Activated T-cell treated with anti-CD3 and anti-CD28 coated beads, Interleukin-2, amount 50 U/mL, for 1 hour (primary cell): ENCODE data around the gene FHIP1B.
"Not testable (repeated sequence)": the region's sequence is repeated elsewhere in the genome, so short reads cannot be mapped to it uniquely, and the experiment has no call there.

Source experiments
- DNase-seq: peaks from one replicate; pipeline ENCODE4 v3.0.0-alpha.2; 2020

Gene FHIP1B

GRCh38 chr11:6234387-6235107, at the start of gene FHIP1B:
TSS of gene FHIP1B (minus strand) at chr11:6234636. CDS start at chr11:6224516, 10,120 bp downstream.
- DNase-seq: peak; percentile 98

DNA sequence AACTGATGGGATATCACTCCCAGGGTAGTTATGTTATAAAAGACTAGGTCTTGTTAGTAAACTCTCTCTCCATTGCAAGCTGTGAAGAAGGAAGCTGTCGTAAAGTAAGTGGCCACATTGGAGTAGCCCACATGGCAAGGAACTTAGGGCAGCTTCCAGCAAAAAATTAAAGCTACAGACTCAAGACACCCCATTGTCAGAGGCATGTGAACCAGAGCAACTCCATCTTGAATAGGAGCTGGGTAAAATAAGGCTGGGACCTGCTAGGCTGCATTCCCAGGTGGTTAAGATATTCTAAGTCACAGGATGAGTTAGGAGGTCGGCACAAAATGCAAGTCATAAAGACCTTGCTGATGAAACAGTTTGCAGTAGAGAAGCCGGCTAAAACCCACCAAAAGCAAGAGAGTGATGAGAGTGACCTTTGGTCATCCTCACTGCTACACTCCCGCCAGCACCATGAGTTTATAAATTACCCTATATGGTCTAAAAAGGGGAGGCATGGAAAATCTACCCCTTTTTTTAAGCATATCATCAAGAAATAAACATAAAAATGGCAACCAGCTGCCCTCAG, 49.1 kb upstream of the FHIP1B start:
- DNase-seq: no peak

GRCh38 chr11:6280809-6281208, 46.4 kb upstream of the FHIP1B start:
- DNase-seq: not testable (repeated sequence)

DNA sequence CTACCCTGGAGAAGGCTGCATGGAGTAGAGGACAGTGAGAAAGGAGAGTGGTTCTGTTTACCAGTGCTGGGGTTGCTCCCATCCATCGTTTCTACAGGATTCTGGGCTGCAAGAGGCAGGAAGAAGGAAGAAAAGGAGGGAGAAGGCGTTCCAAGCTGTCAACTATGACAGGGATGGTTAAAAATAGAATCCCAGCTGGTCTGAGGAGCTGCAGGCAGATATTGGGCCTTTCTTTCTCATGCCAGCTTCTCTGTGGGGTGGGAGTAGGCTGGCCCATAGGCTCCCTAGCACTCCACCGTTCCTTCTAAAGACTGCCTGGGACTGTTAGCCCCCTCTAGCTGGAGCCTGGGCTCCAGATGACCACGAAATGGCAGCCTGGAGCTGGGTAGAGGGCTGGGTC, 38.8 kb upstream of the FHIP1B start:
- DNase-seq: no peak

- no peak for DNase-seq
Measured at GRCh38 chr11:6271598-6271997, 37.2 kb upstream of the FHIP1B start.

DNA sequence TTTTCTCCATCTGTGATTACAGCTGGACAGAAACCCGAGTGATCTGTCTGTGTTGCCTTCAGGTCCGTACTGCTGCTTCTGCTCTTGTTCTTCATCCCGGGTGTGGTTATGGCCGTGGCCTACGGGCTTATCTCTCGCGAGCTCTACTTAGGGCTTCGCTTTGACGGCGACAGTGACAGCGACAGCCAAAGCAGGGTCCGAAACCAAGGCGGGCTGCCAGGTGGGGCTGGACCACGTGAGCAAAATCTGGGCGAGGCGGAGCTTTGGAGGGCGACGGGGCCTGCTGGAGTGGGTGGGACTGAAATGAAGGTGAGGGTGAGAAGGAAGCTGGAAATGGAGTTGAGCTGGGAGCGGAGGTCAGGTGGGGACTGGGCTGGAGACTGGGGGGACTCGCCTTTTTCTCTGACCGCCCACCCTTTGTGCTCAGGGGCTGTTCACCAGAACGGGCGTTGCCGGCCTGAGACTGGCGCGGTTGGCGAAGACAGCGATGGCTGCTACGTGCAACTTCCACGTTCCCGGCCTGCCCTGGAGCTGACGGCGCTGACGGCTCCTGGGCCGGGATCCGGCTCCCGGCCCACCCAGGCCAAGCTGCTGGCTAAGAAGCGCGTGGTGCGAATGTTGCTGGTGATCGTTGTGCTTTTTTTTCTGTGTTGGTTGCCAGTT, 36.3 kb upstream of the FHIP1B start:
- DNase-seq: no peak

DNA sequence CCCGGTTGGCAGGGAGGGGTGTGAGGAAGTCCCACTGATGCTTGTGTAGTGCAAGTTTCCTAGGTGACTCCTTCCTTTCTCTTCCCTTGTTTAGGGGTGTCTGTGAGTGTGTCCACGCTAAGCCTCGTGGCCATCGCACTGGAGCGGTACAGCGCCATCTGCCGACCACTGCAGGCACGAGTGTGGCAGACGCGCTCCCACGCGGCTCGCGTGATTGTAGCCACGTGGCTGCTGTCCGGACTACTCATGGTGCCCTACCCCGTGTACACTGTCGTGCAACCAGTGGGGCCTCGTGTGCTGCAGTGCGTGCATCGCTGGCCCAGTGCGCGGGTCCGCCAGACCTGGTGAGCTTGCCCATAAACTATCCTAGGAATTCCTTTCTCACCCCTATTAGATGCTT, 35.6 kb upstream of the FHIP1B start:
- DNase-seq: no peak

DNA sequence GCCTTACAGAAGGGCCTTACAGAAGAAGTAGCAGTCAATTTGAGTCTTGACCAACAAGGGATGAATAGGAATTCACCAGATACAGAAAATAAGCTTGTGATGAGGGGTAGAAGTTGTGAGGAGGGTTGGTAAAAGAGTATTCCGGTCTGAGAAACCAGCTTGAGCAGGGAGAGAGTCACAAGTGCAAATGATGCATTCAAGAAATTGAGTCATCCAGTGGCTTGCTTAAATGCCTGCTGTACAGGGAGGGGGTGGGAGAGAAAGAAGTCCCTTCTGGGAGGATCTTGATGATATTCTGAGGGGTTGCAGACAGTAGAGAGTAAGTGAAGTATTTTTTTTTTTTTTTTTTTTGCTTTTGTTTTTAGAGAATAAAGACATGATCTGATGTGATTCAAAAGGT, 34.4 kb upstream of the FHIP1B start:
- DNase-seq: no peak

GRCh38 chr11:6263662-6264061, 29.2 kb upstream of the FHIP1B start:
- DNase-seq: no peak

GRCh38 chr11:6260207-6260726, 25.8 kb upstream of the FHIP1B start:
- no peak for DNase-seq

DNA sequence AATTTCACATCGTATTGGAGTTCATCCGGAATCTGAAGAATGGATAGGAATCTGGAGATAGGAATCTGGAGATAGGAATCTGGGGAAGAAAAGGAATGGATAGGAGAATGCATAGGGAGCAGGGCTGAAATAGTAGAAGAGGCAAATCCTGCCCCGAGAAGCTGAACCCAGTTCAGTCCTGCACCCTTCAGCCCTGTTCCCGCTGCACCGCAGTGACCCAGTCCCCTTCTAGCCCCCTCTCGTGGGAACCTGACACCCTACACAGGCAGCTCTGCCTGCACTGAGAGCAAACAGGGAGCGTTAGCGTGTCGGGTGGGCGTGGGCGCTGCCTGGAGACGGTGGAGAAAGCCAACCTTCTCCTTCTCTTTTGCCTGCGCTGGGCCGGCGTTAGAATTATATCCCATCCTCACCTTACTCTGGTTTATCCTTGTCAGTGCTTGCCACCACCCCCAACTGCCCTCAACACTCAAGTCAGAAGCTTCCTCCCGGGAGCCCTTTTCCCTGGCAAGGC, 24.2 kb upstream of the FHIP1B start:
- DNase-seq: no peak

DNA sequence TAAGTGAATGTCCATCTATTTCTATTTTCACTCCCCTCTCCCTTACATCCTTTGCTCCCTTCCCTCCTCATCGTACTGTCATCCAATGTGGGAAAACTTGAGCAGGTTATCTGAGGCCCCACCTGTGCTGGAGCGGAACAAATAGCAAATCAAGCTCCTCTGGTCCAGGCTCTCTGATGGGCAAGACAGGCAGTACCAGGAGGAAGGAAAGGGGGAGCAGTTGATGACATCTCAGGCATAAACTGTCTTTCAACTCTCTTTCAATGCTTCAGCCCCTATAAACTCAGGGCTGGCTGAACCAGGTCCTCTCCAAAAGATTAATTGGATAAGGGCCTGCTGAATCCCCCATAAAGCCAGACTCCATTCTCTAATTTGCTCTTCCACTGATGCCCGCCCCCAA, 23.7 kb upstream of the FHIP1B start:
- DNase-seq: no peak

DNA sequence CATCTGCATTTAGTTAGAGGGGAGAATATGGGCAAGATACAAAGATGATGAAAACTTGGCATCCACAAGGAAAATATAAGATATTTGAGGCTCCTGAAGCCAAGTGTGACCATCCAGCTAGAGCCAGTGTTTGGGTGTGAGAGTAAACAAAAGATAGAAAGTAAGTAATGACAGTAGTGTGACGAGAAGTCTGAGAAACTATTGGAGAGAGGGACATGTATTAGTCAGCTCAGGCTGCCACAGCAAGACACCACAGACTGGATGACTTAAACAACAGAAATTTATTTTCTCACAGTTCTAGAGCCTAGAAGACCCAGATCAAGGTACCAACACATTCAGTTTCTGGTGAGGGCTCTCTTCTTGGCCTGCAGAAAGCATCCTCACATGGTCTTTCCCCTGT, 18.8 kb upstream of the FHIP1B start:
- DNase-seq: no peak

- DNase-seq: no peak
Measured at GRCh38 chr11:6251990-6252473, 17.6 kb upstream of the FHIP1B start.

- peak; percentile 51 for DNase-seq
Measured at GRCh38 chr11:6251120-6251733, 16.8 kb upstream of the FHIP1B start.

- no peak for DNase-seq
Measured at GRCh38 chr11:6249770-6250555, 15.5 kb upstream of the FHIP1B start.

DNA sequence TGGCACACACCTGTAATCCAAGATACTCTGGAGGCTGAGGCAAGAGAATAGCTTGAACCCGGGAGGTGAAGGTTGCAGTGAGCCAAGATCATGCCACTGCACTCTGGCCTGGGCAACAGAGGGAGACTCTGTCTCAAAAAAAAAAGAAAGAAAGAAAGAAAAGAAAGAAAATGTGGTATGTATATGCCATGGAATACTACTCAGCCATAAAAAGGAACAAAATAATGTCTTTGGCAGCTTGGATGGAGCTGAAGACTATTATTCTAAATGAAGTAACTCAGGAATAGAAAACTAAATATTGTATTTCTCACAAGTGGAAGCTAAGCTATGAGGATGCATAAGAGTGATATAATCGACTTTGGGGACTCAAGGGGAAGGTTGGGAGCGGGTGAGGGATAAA, 14.5 kb upstream of the FHIP1B start:
- DNase-seq: not testable (repeated sequence)

DNA sequence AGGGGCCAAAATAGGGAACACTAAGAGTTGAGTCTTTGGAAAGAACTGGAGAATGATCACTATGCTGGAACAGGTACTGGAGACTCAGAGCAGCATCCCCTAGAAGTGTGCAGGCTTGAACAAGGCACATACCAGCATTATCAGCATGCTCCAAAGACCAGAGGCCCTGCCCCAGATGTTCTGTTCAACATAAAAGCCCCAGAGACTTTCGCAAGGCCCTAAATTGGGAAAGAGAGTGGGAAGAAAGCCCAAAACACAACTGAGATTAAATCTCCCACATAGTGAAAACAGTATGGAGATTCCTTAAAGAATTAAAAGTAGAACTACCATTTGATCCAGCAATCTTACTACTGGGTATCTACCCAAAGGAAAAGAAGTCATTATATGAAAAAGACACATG, 13.8 kb upstream of the FHIP1B start:
- DNase-seq: no peak

GRCh38 chr11:6245536-6245935, 11.1 kb upstream of the FHIP1B start:
- no peak for DNase-seq

DNA sequence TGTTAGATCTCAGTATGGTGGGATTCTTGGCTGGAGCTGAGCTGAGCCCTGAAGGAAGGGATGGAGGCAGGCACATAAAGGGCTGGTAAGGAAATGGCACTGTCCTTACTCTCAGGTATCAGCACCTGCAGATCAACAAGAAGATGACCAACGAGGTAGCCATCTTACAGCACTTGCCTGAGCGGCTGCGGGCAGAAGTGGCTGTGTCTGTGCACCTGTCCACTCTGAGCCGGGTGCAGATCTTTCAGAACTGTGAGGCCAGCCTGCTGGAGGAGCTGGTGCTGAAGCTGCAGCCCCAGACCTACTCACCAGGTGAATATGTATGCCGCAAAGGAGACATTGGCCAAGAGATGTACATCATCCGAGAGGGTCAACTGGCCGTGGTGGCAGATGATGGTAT, 6.9 kb upstream of the FHIP1B start:
- no peak for DNase-seq

DNA sequence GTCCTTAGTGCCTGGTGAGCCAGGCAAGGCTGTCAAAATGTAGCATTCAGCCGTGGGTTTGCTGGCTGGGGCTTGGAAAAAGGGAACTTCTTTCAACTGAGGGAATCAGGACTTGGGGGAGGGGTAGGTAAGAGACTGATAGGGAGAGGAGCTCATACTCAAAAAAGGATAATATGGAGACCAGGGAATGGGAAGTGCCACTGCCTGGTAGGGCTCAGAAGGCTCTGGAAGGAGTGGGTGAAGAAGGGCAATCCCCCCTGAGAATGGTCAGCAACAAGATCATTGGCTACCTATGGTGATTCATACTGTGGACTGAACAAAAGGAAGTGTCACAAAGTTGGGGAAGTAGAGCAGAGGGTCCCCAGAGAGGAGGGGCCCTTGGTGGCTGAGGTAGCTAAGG, 6.3 kb upstream of the FHIP1B start:
- no peak for DNase-seq

DNA sequence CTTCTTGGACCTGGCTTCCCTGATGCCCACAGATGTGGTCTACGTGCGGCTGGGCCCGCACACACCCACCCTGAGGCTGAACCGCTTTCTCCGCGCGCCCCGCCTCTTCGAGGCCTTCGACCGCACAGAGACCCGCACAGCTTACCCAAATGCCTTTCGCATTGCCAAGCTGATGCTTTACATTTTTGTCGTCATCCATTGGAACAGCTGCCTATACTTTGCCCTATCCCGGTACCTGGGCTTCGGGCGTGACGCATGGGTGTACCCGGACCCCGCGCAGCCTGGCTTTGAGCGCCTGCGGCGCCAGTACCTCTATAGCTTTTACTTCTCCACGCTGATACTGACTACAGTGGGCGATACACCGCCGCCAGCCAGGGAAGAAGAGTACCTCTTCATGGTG, 5.7 kb upstream of the FHIP1B start:
- DNase-seq: no peak

- DNase-seq: no peak
Measured at GRCh38 chr11:6238902-6239301, 4.5 kb upstream of the FHIP1B start, which contains the start of gene CNGA4. TSS of gene CNGA4 (plus strand) at chr11:6239089. CDS start at chr11:6239207, 118 bp downstream.
